ENCODE data around the gene R3HDM2.

Gene R3HDM2

DNA sequence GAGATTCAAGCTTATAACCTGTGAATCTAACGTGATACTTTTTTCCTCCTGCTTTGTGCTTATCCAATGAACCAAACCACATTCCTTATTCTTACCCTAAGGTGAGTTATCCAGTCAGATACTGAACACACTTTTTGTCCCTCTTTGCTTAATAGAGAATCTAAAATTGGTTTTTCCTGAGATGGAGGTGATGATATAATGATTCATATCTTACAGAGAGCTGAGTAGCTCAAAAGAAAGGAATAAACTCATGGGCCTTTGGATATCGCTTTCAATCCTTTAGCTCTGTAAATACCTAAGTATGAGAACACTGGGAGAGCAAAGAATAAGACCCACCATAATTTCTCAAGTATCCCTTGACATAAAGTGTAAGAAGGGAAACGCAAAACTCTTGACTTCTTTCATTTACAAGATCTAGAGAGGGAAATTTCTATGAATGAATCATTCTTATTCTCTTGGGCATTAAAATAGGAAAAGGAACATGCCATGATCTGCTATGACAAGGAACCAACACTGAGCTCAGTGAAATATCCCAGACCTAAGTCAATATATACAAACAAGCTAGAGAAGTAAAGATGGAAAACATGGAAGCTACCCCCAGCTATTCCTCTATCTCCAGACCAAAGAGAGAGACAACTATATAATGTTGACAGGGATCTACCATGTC lies 98.1 kb downstream of the R3HDM2 start:
- H3K9me3 ChIP-seq (ENCODE audit: control insufficient read depth, low read length), result no peaks in the 10 kb centered on the region
- H4K91ac ChIP-seq (ENCODE audit: low read length), result no peak overlapping the region
- H3K14ac ChIP-seq (ENCODE audit: low read length in 2 of 2), result no peak overlapping the region
- H3K4me2 ChIP-seq (ENCODE audit: low read length, poor library complexity, severe bottlenecking), result no peak overlapping the region
- H2BK12ac ChIP-seq (ENCODE audit: low read length in 2 of 2), result no peak overlapping the region
- DNase-seq, result peak; percentile 44
- WGBS, result 100% methylated on average over 1 of the region's 3 CpGs
- no peaks in the 10 kb centered on the region for H3K27me3 ChIP-seq (ENCODE audit: control insufficient read depth in 1 of 2, insufficient read depth in 1 of 2, low read length in 2 of 2)
- H3K18ac ChIP-seq (ENCODE audit: low read depth in 1 of 2, low read length in 2 of 2), result no peak overlapping the region
- H3K4ac ChIP-seq (ENCODE audit: low read depth in 1 of 2, low read length in 2 of 2), result no peak overlapping the region
- H3K9ac ChIP-seq (ENCODE audit: low read length), result peak overlapping the region; percentile 20
- no peaks in the 10 kb centered on the region for H3K4me1 ChIP-seq (ENCODE audit: control insufficient read depth, insufficient read depth, low read depth, low read length)
- H2AFZ ChIP-seq (ENCODE audit: low read depth, low read length), result no peak overlapping the region
- no peak overlapping the region for H2AK5ac ChIP-seq (ENCODE audit: low read length, severe bottlenecking)
- H3K36me3 ChIP-seq (ENCODE audit: control insufficient read depth in 1 of 2, insufficient read depth in 2 of 2, low read depth in 1 of 2, low read length in 2 of 2), result peaks cover 0 to 9% of the 10 kb centered on the region in 2 experiments
- H2BK15ac ChIP-seq (ENCODE audit: low read depth, poor library complexity, severe bottlenecking), result no peak overlapping the region
- H2BK5ac ChIP-seq (ENCODE audit: low read depth, low read length, poor library complexity, severe bottlenecking), result no peak overlapping the region
- no peak overlapping the region for H2BK120ac ChIP-seq (ENCODE audit: low read depth, low read length)
- H3K23ac ChIP-seq (ENCODE audit: low read length in 2 of 2), result no peak overlapping the region
- peak overlapping the region in 1 of 2 experiments; percentile 37 for H3K4me3 ChIP-seq (ENCODE audit: insufficient read depth in 1 of 2, low read depth in 1 of 2, low read length in 2 of 2)
- H3K27ac ChIP-seq (ENCODE audit: low read length, poor library complexity, severe bottlenecking), result no peak overlapping the region
- H4K8ac ChIP-seq (ENCODE audit: low read length), result no peak overlapping the region
- peaks cover 8% of the 10 kb centered on the region for H3K79me1 ChIP-seq (replicated peaks; ENCODE audit: low read length, poor library complexity, severe bottlenecking)

DNA sequence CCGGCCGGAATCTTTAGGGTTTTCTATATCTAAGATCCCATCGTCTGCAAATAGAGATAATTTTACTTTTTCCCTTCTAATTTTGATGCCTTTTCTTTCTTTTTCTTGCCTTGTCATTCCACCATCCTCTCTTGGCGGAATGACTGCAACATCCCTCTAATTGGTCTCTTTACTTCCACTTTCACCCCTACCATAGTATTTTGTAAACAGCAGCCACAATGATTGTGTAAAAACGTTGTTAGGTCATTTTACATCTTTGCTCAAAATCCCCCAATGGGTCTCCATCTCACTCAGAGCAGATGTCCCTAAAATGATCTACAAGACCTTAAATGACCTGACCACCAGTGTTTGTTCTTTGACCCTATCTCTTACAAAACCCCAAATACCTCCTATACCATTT lies 99.9 kb downstream of the R3HDM2 start:
- Histone ChIP-seq H2BK15ac (ENCODE audit: low read depth, poor library complexity, severe bottlenecking) (no peak overlapping the region), H3K79me1 (replicated peaks; ENCODE audit: low read length, poor library complexity, severe bottlenecking) (peaks cover 8% of the 10 kb centered on the region), H2BK12ac (ENCODE audit: low read length in 2 of 2) (no peak overlapping the region), H3K14ac (ENCODE audit: low read length in 2 of 2) (no peak overlapping the region), H2BK5ac (ENCODE audit: low read depth, low read length, poor library complexity, severe bottlenecking) (no peak overlapping the region), H2AK5ac (ENCODE audit: low read length, severe bottlenecking) (no peak overlapping the region), H3K4me1 (ENCODE audit: control insufficient read depth, insufficient read depth, low read depth, low read length) (no peaks in the 10 kb centered on the region), H3K9me3 (ENCODE audit: control insufficient read depth, low read length) (no peaks in the 10 kb centered on the region), H3K36me3 (ENCODE audit: control insufficient read depth in 1 of 2, insufficient read depth in 2 of 2, low read depth in 1 of 2, low read length in 2 of 2) (peaks cover 0 to 22% of the 10 kb centered on the region in 2 experiments), H3K23ac (ENCODE audit: low read length in 2 of 2) (no peak overlapping the region), H3K27me3 (ENCODE audit: control insufficient read depth in 1 of 2, insufficient read depth in 1 of 2, low read length in 2 of 2) (no peaks in the 10 kb centered on the region), H4K8ac (ENCODE audit: low read length) (no peak overlapping the region), H3K4ac (ENCODE audit: low read depth in 1 of 2, low read length in 2 of 2) (no peak overlapping the region), H3K9ac (ENCODE audit: low read length) (no peak overlapping the region), H3K18ac (ENCODE audit: low read depth in 1 of 2, low read length in 2 of 2) (no peak overlapping the region), H3K4me3 (ENCODE audit: insufficient read depth in 1 of 2, low read depth in 1 of 2, low read length in 2 of 2) (no peak overlapping the region), H2BK120ac (ENCODE audit: low read depth, low read length) (no peak overlapping the region), H4K91ac (ENCODE audit: low read length) (no peak overlapping the region), H3K4me2 (ENCODE audit: low read length, poor library complexity, severe bottlenecking) (no peak overlapping the region), H2AFZ (ENCODE audit: low read depth, low read length) (no peak overlapping the region), H3K27ac (ENCODE audit: low read length, poor library complexity, severe bottlenecking) (no peak overlapping the region)
- WGBS, result 98% methylated on average over 5 of the region's 5 CpGs
- DNase-seq, result no peak

GRCh38 chr12:57329219-57329618 lies 101.6 kb downstream of the R3HDM2 start:
- no peak overlapping the region for H2AK5ac ChIP-seq (ENCODE audit: low read length, severe bottlenecking)
- H3K79me1 ChIP-seq (replicated peaks; ENCODE audit: low read length, poor library complexity, severe bottlenecking), result peaks cover 6% of the 10 kb centered on the region
- H2BK15ac ChIP-seq (ENCODE audit: low read depth, poor library complexity, severe bottlenecking), result no peak overlapping the region
- H2BK12ac ChIP-seq (ENCODE audit: low read length in 2 of 2), result no peak overlapping the region
- H2BK5ac ChIP-seq (ENCODE audit: low read depth, low read length, poor library complexity, severe bottlenecking), result no peak overlapping the region
- no peaks in the 10 kb centered on the region for H3K4me1 ChIP-seq (ENCODE audit: control insufficient read depth, insufficient read depth, low read depth, low read length)
- peaks cover 0 to 22% of the 10 kb centered on the region in 2 experiments for H3K36me3 ChIP-seq (ENCODE audit: control insufficient read depth in 1 of 2, insufficient read depth in 2 of 2, low read depth in 1 of 2, low read length in 2 of 2)
- no peaks in the 10 kb centered on the region for H3K9me3 ChIP-seq (ENCODE audit: control insufficient read depth, low read length)
- no peak for DNase-seq
- H3K23ac ChIP-seq (ENCODE audit: low read length in 2 of 2), result no peak overlapping the region
- H3K14ac ChIP-seq (ENCODE audit: low read length in 2 of 2), result no peak overlapping the region
- H2BK120ac ChIP-seq (ENCODE audit: low read depth, low read length), result no peak overlapping the region
- no peak overlapping the region for H3K27ac ChIP-seq (ENCODE audit: low read length, poor library complexity, severe bottlenecking)
- H4K8ac ChIP-seq (ENCODE audit: low read length), result no peak overlapping the region
- 100% methylated on average over 1 of the region's 4 CpGs for WGBS
- H2AFZ ChIP-seq (ENCODE audit: low read depth, low read length), result no peak overlapping the region
- no peak overlapping the region for H3K9ac ChIP-seq (ENCODE audit: low read length)
- H4K91ac ChIP-seq (ENCODE audit: low read length), result no peak overlapping the region
- no peak overlapping the region for H3K18ac ChIP-seq (ENCODE audit: low read depth in 1 of 2, low read length in 2 of 2)
- H3K4me2 ChIP-seq (ENCODE audit: low read length, poor library complexity, severe bottlenecking), result no peak overlapping the region
- no peak overlapping the region for H3K4ac ChIP-seq (ENCODE audit: low read depth in 1 of 2, low read length in 2 of 2)
- H3K4me3 ChIP-seq (ENCODE audit: insufficient read depth in 1 of 2, low read depth in 1 of 2, low read length in 2 of 2), result no peak overlapping the region
- no peaks in the 10 kb centered on the region for H3K27me3 ChIP-seq (ENCODE audit: control insufficient read depth in 1 of 2, insufficient read depth in 1 of 2, low read length in 2 of 2)

DNA sequence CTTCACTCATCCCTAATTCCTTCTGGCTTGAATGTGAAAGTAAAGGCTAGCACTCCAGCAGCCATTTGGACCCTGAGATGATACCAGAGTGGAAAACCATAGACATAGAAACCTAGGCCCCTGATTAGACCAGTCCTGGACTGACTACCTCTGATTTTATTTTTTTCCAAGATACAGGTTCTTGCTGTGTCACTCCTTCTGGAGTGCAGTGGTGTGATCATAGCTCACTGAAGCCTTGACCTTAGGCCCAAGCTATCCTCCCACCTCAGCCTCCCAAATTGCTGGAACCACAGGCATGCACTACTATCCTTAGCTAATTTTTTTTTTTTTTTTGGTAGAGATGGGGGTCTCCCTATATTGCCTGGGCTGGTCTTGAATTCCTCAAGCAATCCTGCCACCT lies 105.4 kb downstream of the R3HDM2 start:
- no peak overlapping the region for H3K27ac ChIP-seq (ENCODE audit: low read length, poor library complexity, severe bottlenecking)
- no peak overlapping the region for H3K4me2 ChIP-seq (ENCODE audit: low read length, poor library complexity, severe bottlenecking)
- H3K4me1 ChIP-seq (ENCODE audit: control insufficient read depth, insufficient read depth, low read depth, low read length), result no peaks in the 10 kb centered on the region
- no peak overlapping the region for H4K8ac ChIP-seq (ENCODE audit: low read length)
- H3K4ac ChIP-seq (ENCODE audit: low read depth in 1 of 2, low read length in 2 of 2), result no peak overlapping the region
- H3K36me3 ChIP-seq (ENCODE audit: control insufficient read depth in 1 of 2, insufficient read depth in 2 of 2, low read depth in 1 of 2, low read length in 2 of 2), result peaks cover 0 to 20% of the 10 kb centered on the region in 2 experiments
- H2BK15ac ChIP-seq (ENCODE audit: low read depth, poor library complexity, severe bottlenecking), result no peak overlapping the region
- no peaks in the 10 kb centered on the region for H3K27me3 ChIP-seq (ENCODE audit: control insufficient read depth in 1 of 2, insufficient read depth in 1 of 2, low read length in 2 of 2)
- no peak overlapping the region for H3K23ac ChIP-seq (ENCODE audit: low read length in 2 of 2)
- H2AK5ac ChIP-seq (ENCODE audit: low read length, severe bottlenecking), result no peak overlapping the region
- no peak overlapping the region for H2AFZ ChIP-seq (ENCODE audit: low read depth, low read length)
- H4K91ac ChIP-seq (ENCODE audit: low read length), result no peak overlapping the region
- no peak overlapping the region for H3K9ac ChIP-seq (ENCODE audit: low read length)
- H3K14ac ChIP-seq (ENCODE audit: low read length in 2 of 2), result no peak overlapping the region
- no peak overlapping the region for H3K18ac ChIP-seq (ENCODE audit: low read depth in 1 of 2, low read length in 2 of 2)
- H3K4me3 ChIP-seq (ENCODE audit: insufficient read depth in 1 of 2, low read depth in 1 of 2, low read length in 2 of 2), result no peak overlapping the region
- H2BK12ac ChIP-seq (ENCODE audit: low read length in 2 of 2), result no peak overlapping the region
- peaks cover 2% of the 10 kb centered on the region for H3K79me1 ChIP-seq (replicated peaks; ENCODE audit: low read length, poor library complexity, severe bottlenecking)
- no peak overlapping the region for H2BK120ac ChIP-seq (ENCODE audit: low read depth, low read length)
- H3K9me3 ChIP-seq (ENCODE audit: control insufficient read depth, low read length), result no peaks in the 10 kb centered on the region
- H2BK5ac ChIP-seq (ENCODE audit: low read depth, low read length, poor library complexity, severe bottlenecking), result no peak overlapping the region
- DNase-seq, result no peak

All from mesenchymal stem cell (in vitro differentiated cells and primary cell).